HL-60 (cell line): ENCODE data around the gene PACRG.

Experiments
- DNase-seq, 2 experiments: peaks; one replicate each; pipeline ENCODE4 v3.0.0-alpha.2; 2010 to 2020; ENCODE audit warnings: low read depth in 1 of 2, low spot score in 1 of 2
- H3K27ac ChIP-seq: fragments of 250-450 bp; sonication (Bioruptor Pico); replicated peaks from 2 replicates; pipeline ENCODE4 v1.5.1; 2020; ENCODE audit warnings: mild to moderate bottlenecking, moderate library complexity
- H3K27me3 ChIP-seq: fragments of 250-450 bp; sonication (Bioruptor Pico); 2 replicates; pipeline ENCODE4 v1.5.1; 2021; ENCODE audit warnings: mild to moderate bottlenecking, moderate library complexity; ENCODE audit not compliant: insufficient read depth, poor library complexity, severe bottlenecking
- H3K4me3 ChIP-seq: replicated peaks from 2 replicates; pipeline ENCODE4 v1.5.1; 2011; ENCODE audit warnings: mild to moderate bottlenecking, control low read depth, low read length; ENCODE audit not compliant: insufficient read depth
- GABPA ChIP-seq: IDR thresholded peaks from 2 replicates; pipeline ENCODE4 v1.6.1; 2012; ENCODE audit warnings: low read depth
- POLR2AphosphoS5 ChIP-seq: IDR thresholded peaks from 2 replicates; pipeline ENCODE4 v1.6.1; 2012; ENCODE audit warnings: low read depth
- SPI1 ChIP-seq: IDR thresholded peaks from 2 replicates; pipeline ENCODE4 v1.6.1; 2012; ENCODE audit warnings: low read depth, mild to moderate bottlenecking, borderline replicate concordance
- TF ChIP-seq, protein P1 (sequence below): IDR thresholded peaks from one replicate; pipeline ENCODE4 v1.5.1; 2011; ENCODE audit warnings: low read length, control low read depth, inconsistent platforms; ENCODE audit not compliant: insufficient read depth
- TF ChIP-seq, protein P2 (sequence below): IDR thresholded peaks from 2 replicates; pipeline ENCODE4 v1.6.1; 2012; ENCODE audit warnings: low read depth; ENCODE audit not compliant: insufficient replicate concordance

PACRG gene

DNA sequence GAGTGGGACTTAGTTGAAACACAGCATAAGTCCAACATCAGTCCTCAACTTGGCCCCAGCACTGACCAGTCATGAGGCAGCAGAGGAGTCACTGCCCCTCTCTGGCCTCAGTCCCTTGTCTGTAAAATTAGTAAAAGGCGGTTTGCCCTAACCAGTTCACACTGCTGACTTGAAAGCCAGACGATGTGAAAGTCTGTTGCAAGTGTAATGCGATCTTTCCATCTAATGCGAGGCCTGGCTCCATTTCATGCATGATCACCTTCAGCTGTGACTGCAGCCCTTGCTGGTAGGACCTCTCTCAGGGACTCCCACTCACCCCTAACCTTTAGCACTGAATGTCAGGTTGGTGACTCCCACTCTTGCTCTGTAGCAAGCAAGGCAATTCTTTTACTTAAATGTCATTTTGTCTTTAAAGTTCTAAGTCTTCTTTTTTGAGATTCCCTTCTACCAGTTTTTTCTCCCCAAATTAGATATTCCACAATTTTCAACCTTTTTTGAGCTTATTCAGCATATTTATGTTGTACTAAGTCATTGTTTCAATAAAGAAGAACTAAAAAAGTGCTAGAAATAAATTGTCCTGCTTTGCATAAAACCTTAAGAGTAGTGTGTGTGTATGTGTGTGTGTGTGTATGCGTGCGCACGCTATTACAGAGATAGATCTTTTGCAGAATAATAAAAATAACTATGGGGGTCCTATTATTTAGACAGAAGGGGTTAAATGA lies 245.5 kb downstream of the PACRG start:
- Histone ChIP-seq H3K27ac (no peak overlapping the region), H3K4me3 (no peak overlapping the region), H3K27me3 (no peaks in the 10 kb centered on the region)
- TF ChIP-seq, protein P1, sequence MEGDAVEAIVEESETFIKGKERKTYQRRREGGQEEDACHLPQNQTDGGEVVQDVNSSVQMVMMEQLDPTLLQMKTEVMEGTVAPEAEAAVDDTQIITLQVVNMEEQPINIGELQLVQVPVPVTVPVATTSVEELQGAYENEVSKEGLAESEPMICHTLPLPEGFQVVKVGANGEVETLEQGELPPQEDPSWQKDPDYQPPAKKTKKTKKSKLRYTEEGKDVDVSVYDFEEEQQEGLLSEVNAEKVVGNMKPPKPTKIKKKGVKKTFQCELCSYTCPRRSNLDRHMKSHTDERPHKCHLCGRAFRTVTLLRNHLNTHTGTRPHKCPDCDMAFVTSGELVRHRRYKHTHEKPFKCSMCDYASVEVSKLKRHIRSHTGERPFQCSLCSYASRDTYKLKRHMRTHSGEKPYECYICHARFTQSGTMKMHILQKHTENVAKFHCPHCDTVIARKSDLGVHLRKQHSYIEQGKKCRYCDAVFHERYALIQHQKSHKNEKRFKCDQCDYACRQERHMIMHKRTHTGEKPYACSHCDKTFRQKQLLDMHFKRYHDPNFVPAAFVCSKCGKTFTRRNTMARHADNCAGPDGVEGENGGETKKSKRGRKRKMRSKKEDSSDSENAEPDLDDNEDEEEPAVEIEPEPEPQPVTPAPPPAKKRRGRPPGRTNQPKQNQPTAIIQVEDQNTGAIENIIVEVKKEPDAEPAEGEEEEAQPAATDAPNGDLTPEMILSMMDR: no peak
- TF ChIP-seq, protein P2, sequence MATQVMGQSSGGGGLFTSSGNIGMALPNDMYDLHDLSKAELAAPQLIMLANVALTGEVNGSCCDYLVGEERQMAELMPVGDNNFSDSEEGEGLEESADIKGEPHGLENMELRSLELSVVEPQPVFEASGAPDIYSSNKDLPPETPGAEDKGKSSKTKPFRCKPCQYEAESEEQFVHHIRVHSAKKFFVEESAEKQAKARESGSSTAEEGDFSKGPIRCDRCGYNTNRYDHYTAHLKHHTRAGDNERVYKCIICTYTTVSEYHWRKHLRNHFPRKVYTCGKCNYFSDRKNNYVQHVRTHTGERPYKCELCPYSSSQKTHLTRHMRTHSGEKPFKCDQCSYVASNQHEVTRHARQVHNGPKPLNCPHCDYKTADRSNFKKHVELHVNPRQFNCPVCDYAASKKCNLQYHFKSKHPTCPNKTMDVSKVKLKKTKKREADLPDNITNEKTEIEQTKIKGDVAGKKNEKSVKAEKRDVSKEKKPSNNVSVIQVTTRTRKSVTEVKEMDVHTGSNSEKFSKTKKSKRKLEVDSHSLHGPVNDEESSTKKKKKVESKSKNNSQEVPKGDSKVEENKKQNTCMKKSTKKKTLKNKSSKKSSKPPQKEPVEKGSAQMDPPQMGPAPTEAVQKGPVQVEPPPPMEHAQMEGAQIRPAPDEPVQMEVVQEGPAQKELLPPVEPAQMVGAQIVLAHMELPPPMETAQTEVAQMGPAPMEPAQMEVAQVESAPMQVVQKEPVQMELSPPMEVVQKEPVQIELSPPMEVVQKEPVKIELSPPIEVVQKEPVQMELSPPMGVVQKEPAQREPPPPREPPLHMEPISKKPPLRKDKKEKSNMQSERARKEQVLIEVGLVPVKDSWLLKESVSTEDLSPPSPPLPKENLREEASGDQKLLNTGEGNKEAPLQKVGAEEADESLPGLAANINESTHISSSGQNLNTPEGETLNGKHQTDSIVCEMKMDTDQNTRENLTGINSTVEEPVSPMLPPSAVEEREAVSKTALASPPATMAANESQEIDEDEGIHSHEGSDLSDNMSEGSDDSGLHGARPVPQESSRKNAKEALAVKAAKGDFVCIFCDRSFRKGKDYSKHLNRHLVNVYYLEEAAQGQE: no peak
- TF ChIP-seq GABPA: no peak
- TF ChIP-seq POLR2AphosphoS5: no peak
- no peak for TF ChIP-seq SPI1
- no peak for DNase-seq

DNA sequence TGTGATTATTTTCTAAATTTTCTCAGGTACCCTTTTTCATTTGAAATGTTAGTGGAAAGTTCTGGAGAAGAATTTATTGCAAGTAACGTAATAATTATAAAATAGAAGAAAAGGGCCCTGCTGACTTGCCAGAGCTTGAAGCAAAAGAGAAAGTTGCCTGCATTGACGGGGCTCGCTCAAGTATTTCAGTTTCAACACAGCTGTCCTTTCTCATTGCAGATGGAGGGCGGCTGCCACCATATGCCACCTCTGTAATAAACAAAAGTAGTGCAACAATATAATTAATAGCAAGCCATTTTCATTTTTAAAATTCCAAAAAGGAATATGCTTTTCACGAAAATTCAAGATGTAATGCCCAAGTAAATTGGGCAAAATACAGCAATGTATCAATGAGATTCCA lies 246.2 kb downstream of the PACRG start:
- H3K27ac ChIP-seq: no peak overlapping the region
- H3K4me3 ChIP-seq: no peak overlapping the region
- TF ChIP-seq, protein P1: no peak
- TF ChIP-seq GABPA: no peak
- TF ChIP-seq POLR2AphosphoS5: no peak
- no peak for TF ChIP-seq SPI1
- TF ChIP-seq, protein P2: no peak
- DNase-seq: no peak
- H3K27me3 ChIP-seq: no peaks in the 10 kb centered on the region

DNA sequence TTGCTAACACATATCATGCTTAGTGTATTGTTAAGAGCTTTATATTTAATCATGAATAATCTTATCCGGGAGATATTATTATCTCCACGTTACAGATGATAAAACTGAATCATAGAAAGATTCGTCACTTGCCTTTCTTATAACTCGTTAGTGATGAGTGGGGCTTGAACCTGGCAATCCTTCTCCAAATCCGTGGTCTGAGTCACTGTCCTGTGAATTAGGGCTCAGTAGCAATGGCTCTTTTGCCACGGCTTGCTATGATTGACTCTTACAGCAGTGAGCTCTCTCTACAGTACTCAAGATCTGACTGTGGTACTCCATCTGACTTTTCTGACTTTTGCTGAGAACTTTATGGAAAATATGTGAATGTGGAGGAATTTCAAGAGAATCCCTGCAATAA lies 246.9 kb downstream of the PACRG start:
- TF ChIP-seq POLR2AphosphoS5 (no peak), GABPA (no peak), SPI1 (no peak)
- TF ChIP-seq, protein P1: no peak
- TF ChIP-seq, protein P2: no peak
- Histone ChIP-seq H3K27ac (no peak overlapping the region), H3K27me3 (no peaks in the 10 kb centered on the region), H3K4me3 (no peak overlapping the region)
- DNase-seq: no peak
